LHCN-M2 (cell line): ENCODE data around the gene MTFP1. TPM values are rescaled to one million over a fixed set of nuclear protein-coding genes. Genes with fewer than 3 reads are reported as not detected.
"Not testable (repeated sequence)": the region's sequence is repeated elsewhere in the genome, so short reads cannot be mapped to it uniquely, and the experiment has no call there.

Experiments
- DNase-seq: peaks from one replicate; pipeline ENCODE4 v3.0.0-alpha.2; 2012; ENCODE audit warnings: low read depth
- total RNA-seq: library from RNA; depleted of rRNA; stranded (reverse); fragments of >200 nt; gene quantifications from 2 replicates; pipeline ENCODE4 v1.2.3, GENCODE V29; 2014

MTFP1 gene
- total RNA-seq, 1 experiment from 2014 or later = 30.0 TPM

- DNase-seq = no peak
Observed at GRCh38 chr22:30402028-30402765, 23.4 kb upstream of the MTFP1 start.

GRCh38 chr22:30402766-30403104 is 22.8 kb upstream of the MTFP1 start:
- DNase-seq = not testable (repeated sequence)

- no peak for DNase-seq
Observed at GRCh38 chr22:30404307-30404706, 21.3 kb upstream of the MTFP1 start.

- DNase-seq = no peak
Observed at GRCh38 chr22:30405731-30406130, 19.8 kb upstream of the MTFP1 start.

GRCh38 chr22:30406400-30406799 is 19.2 kb upstream of the MTFP1 start:
- DNase-seq = no peak

GRCh38 chr22:30408388-30409102 is 17.0 kb upstream of the MTFP1 start:
- DNase-seq = peak; percentile 89

DNA sequence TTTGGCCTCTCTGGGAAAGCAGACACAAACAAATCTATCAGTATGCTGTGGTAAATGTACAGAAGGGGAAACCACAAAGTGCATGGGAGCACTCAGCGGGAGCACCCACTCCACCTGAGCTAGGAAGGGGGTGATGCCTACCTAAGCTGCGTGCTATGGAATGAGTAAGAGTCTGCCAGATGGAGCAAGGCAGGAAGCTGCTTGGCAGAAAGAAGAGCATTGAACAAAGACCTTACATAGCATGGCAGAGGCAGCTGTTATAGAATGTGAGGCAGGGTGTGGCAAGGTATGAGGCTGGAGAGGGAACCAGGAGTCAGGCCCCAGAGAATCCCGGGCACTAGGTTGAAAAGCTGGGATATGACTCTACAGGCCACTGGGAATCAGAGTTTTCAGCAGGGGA is 13.8 kb upstream of the MTFP1 start:
- DNase-seq = no peak

DNA sequence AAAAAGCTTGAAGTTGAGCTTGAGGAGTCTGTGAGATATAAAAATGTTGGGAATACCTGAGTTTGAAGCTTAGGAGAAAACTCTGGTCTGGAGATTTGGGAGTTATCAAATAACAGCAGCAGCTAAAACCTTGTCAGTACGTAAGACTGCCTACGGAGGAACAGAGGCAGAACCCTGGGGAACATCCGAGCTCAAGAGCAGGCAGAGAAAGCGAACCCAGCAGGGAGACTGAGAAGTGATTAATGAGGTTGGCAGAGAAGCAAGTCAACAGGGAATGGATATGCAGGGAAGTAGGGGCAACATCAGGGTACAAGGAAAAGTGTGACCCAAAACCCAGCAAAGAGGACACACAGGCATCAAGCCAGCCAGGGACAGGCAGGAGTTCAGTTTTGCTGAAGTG is 12.6 kb upstream of the MTFP1 start:
- no peak for DNase-seq

GRCh38 chr22:30413745-30414524 is 11.6 kb upstream of the MTFP1 start:
- no peak for DNase-seq

GRCh38 chr22:30414525-30415047 is 11.0 kb upstream of the MTFP1 start:
- DNase-seq = no peak

DNA sequence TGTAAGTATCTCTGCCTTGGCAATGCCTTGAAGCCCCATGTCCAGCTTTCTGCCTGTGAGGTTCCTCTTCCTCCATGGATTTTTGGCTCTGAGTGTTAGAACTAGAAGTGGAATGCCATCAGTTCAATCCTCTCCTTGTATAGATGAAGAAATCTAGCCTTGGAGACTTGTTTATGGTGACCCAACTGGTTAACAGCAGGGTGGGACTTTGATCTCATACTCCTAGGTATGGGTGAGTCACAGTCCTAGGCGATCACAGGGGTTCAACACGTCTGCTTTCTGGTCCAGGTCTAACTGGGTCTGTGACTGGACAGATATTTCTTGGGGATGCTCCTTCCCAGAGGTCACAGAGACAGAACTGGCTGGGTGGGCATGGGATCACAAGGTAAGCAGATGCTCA is 9.2 kb upstream of the MTFP1 start:
- DNase-seq = no peak

DNA sequence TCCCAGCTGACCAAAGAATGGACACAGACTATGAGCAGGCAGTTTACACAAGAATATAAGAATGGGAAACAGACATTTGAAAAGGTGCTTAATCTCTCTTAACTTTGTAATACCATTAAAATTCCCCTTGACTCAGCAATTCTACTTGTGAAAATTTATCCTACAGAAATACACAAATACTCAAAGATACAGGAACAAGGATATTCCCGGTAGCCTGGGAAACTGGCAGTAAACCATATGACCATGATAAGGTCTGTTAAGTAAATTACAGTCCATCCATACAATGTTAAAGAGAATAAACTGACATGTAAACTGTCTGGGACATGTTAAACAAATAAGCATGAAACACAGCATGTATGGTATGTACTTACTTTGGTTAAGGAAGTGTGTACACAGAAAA is 8.7 kb upstream of the MTFP1 start:
- no peak for DNase-seq

- peak; percentile 93 for DNase-seq
Observed at GRCh38 chr22:30420347-30421125, 5.0 kb upstream of the MTFP1 start.

DNA sequence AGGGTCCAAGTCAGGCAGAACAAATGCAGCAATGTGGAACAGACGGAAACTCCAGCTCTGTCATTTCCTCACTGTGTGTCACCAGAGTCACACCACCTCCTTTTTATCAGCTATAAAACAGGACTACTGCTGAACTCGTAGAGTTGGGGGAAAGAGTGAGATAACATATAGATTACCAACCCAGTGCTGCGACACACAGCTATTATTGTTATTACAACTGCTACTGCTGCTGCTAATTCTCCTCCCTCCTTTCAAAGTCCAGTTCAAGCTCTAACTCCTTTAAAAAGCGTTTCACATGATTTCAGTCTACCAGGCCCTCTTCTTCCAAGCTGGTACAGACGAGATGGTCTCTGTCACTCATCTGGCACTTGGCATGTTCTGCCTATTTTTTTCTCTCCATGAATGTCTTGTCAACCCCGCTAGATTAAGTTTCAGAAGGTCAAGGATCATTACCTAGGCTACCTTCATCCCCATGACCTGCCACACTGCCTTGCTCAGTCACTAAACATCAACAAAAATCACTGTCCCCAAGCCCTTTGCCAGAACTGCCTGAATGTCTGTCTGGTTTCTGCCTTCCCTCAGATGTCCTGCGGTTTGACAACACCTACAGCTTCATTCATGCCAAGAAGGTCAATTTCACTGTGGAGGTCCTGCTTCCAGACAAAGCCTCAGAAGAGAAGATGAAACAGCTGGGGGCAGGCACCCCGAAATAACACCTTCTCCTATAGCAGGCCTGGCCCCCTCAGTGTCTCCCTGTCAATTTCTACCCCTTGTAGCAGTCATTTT is 3.7 kb upstream of the MTFP1 start:
- no peak for DNase-seq

GRCh38 chr22:30422481-30423300 is 2.9 kb upstream of the MTFP1 start:
- DNase-seq = peak; percentile 99

DNA sequence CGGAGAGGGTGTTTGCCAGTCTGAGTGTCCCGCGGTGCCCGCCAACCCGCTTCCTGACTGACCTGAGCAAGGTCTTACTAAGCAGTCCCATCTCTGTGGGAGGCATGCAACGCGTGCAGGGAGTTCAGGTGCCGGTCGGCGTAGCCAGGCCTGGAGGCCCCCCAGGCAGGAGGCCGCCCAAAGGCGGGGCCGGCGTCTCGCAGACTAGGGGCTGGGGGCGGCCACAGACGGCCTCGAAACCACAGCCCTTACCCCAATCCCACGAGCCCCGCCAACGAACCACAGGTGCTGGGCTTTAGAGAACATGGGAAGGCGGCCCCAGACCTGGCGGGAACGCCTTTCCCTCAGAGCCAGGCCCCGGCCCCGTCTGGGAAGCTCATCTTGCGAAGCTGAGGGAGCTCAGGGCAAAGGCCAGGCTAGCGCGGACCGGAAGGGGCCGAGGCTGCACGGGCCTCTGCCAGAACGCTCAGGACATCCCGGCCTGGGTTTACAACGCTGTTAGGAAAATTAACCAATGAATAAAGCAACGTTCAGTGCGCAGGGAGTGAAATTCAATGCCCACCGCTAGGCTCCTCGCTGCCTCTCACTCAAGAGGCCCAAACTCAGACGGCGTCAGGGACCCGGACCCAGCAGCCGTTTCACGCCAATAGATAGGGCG is 2.1 kb upstream of the MTFP1 start:
- no peak for DNase-seq

DNA sequence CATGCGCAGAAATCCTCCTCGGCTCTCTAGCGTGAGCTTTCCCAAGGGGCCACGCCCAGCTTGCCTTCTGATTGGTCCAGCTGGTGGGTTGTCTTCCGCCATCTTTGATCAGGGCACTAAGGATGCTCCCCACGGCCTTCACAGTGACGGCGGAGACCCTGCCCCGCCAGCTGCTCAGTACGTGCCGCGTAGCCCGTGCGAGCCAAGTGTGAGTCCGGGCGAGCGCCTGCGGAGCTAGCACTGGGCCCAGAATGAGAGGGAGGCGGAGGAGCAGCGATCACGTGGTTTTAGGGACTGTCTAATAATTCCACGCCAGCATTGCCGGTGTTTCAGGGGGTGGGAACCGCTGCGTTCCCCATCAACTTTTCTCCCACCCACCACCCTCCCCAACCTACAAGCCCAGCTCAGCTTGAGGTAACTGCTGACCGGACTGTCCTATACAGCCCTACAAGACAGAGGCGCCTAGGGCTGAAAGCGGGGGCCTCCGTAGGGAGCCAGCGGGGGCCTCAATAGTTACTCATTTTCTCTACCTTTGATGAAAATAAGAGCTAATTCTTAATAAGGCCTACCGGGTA is 1.5 kb upstream of the MTFP1 start:
- DNase-seq = peak; percentile 100

DNA sequence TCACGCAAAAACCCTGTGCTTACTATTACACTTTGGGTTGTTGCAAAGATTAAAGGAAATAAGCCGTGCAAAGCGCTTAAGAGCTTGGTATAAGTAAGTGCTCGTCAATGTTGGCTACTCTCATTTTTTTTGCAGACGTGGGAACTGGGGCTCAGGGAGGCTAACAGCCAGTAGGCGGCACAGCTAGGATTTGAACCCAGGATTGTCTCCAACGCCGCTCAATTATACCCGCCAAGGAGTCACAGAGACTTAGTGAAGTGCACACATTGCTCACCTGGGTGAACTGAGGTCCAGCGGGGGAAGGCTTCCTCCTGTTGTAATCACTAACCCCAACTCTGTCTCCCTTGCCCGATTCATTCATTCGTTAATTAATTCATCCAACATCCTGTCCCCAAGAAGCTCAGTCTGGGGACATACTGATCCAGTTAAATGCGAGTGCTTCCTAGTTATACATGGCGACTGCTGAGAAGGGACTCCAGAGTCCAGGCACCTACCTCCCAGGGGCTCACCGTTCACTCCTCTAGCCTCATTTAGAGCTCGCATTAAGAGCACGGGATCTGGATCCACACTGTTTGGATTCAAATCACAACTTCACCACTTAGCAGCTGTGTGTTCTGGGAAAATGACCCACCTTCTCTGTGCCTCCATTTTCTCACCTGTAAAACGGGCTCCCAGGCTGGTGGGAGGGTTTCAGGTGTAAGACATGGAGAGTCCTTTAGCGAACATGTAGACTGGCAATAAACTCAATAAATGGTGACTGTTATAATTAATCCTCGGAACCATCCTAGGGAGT is 838 bp upstream of the MTFP1 start:
- DNase-seq = peak; percentile 46
